Measurements from ENCODE around the gene TNFAIP8.

- TF ChIP-seq USF2 (CRISPR knock-in tag; IDR thresholded peaks at IDR 0.05) (no peak), IRF1 (CRISPR knock-in tag; IDR thresholded peaks at IDR 0.05) (no peak), ZNF263 (CRISPR knock-in tag; IDR thresholded peaks at IDR 0.05; ENCODE audit: low read depth) (no peak), GTF2I (CRISPR knock-in tag; conservative IDR thresholded peaks at IDR 0.05) (no peak), ZNF281 (CRISPR knock-in tag; IDR thresholded peaks at IDR 0.05) (no peak), CTCF (IDR thresholded peaks at IDR 0.05) (no peak), ATF1 (CRISPR knock-in tag; IDR thresholded peaks at IDR 0.05) (no peak), MAX (CRISPR knock-in tag; IDR thresholded peaks at IDR 0.05) (no peak), ZNF512 (CRISPR knock-in tag; IDR thresholded peaks at IDR 0.05; ENCODE audit: borderline replicate concordance) (no peak)
Measured at GRCh38 chr5:119388619-119389190, 32.9 kb downstream of the TNFAIP8 start.

All from WTC11 (cell line).